NOMO-1 (cell line): ENCODE data around the gene C3orf85.

Source experiments
- DNase-seq, 2 experiments: peaks; one replicate each; lab custom pipeline; 2025; ENCODE audit not compliant: unreplicated experiment in 2 of 2; lab: John Stamatoyannopoulos, UW

The C3orf85 gene

GRCh38 chr3:109149078-109149477 lies 12.6 kb downstream of the C3orf85 start:
- DNase-seq = no peak

- no peak for DNase-seq
These were observed 15.8 kb downstream of the C3orf85 start for GRCh38 chr3:109152320-109152719.

DNA sequence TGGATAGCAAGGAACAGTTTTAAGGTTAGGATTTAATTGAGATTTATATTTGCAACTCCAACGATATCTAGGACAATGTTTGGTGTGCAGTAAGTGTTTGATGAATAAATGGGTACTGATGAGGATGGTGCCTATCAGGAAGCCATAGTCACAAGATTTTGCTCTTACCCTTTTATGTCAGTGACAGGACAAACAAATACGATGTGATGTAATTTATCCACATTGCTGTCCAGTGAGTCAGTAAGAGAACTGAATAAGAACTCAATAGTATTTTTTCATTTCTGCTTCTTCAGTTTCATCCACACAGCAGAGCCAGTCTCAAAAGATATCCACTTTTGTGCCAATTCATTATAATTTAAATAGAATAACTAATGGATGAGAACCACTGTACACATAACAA lies 18.5 kb downstream of the C3orf85 start:
- no peak for DNase-seq

DNA sequence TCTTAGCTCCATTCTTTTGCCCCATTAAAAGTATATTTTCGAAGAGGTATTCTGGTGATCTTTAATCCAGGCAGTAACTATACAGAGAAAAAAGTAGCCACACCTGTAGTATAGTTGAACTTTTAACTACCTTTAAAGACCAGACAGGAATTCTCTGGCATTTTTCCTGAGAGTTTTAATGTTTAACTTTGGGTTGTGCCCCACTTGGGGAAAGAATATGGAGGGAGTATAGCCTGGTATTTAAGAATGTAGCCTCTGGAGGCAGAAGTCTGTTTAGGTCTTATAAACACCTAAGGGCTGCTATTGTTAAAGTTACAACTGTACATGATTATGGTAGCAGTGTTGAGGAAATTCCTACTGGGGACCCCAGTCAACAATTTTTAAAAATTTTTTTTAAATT lies 19.3 kb downstream of the C3orf85 start:
- DNase-seq = no peak

DNA sequence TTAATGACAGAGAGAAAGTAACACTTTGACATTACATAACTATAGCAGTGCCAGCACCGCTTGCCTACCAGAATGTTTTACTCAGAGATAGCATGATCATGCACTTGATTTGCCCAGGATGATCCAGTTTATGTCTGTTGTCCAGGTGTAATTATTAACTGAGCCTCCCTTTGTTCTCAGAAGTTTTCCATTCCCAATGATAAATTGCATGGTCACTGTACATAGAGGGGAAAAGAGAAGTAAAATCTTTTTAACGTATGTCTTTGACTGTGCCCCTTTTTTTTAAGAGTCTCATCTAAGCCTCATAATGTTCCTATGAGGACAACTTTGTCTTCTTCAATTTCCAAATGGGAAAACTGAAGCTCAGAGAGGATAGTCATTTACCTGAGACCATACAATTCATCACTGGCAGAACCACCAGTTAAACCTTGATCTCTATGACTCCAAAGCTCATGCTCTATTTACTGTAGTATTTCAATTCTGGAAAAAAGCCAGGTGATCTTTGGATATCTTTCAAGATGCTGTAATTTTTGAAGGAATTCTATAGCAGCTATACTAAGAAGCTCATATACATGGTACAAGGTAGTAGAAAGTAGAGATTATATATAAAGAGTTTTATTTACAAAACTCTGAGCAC lies 25.1 kb downstream of the C3orf85 start:
- no peak for DNase-seq

DNA sequence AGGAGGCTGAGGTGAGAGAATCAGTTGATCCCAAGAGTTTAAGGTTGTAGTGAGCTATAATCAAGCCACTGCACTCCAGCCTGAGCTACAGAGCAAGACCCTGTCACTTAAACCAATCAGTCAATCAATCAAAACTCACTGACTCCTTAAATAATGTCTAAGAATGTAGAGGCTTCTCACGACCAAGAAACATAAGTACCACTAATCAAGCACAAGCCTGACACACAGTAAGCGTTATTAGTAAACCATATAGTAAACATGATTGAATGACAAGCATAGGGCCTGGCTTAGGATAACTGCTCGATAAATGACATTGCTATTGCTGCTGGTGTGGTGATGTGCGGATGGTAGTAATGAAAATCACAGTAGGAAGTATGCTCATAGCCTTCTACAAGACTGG lies 29.4 kb downstream of the C3orf85 start:
- no peak for DNase-seq

DNA sequence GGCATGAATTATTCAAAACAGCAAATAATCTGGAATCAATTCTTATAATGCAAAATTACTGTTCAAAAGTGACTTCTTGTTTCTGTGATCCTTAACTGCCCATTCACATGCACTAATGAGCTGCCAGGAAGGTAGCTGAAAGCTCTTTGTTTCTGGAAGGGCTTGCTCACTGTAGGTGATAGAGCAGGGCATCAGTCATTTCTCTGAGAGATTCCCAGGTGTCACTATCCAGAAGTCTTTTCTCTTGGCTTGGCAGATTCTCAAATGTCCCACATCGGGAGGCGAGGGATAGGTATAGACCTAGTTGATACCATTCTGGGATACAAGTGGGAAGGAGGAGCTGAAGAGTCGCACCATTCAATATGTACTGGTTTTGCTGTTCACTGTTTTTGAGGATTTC lies 35.0 kb downstream of the C3orf85 start:
- no peak for DNase-seq

- no peak for DNase-seq
These were observed 38.9 kb downstream of the C3orf85 start for GRCh38 chr3:109175411-109175810.

DNA sequence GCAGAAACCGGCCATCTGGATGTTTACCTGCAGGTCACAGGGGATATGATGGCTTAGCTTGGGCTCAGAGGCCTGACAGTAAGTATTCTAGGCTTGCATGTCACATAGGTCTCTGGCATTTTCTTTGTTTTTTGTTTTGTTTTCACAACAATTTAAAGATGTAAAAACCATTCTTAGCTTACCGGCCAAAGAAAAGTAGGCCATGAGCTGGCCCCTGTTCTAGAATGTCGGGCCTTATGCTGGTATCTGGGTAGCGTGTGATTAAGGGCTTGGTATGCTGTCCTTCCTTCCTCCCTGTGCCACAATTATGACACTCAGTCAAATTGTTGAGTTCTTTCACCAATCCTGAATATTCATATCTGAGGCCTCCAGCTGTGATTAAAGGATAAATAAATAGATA lies 40.2 kb downstream of the C3orf85 start:
- no peak for DNase-seq

- DNase-seq = no peak
These were observed 41.4 kb downstream of the C3orf85 start for GRCh38 chr3:109177908-109178307.

- DNase-seq = no peak
These were observed 42.2 kb downstream of the C3orf85 start for GRCh38 chr3:109178708-109179107.

GRCh38 chr3:109184726-109185125 lies 48.2 kb downstream of the C3orf85 start:
- DNase-seq = no peak

DNA sequence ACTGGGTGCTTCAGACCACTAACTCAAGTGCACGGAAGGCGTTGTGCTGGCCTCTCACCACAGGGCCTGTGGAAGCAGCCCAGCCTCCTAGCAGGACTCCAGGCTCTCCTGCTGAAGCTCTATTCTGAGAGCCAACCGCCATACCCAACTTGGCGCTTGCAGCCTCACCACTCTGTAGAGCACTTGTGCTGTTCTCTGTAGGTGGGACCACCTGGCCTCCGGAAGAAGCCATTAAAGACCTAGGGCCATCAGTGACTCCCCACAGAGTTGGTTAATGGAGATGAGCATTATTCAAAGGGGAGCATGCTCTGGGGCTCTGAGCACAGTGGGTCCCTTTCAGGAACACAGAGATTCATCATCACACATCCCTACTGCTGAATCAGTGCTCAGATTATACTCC lies 50.9 kb downstream of the C3orf85 start:
- DNase-seq = no peak

GRCh38 chr3:109188741-109189140 lies 52.2 kb downstream of the C3orf85 start:
- no peak for DNase-seq

DNA sequence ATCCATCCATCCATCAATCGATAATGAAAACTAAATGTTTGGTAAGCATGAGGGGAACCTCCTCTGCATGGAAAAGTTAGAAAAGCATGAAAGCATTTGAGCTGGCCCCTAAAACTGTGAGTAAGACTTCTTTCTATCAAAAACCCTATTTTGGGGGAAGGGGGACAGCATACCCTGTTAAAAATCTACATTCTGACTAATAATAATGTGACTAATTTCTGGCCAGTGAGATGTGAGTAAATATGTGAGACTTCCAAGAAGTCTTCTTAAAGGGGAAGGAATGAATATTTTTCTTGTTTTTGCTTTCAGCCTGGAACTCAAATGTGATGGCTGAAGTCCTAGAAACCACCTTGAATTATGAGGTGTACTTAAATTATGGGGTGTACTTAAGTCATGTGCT lies 54.9 kb downstream of the C3orf85 start:
- no peak for DNase-seq

DNA sequence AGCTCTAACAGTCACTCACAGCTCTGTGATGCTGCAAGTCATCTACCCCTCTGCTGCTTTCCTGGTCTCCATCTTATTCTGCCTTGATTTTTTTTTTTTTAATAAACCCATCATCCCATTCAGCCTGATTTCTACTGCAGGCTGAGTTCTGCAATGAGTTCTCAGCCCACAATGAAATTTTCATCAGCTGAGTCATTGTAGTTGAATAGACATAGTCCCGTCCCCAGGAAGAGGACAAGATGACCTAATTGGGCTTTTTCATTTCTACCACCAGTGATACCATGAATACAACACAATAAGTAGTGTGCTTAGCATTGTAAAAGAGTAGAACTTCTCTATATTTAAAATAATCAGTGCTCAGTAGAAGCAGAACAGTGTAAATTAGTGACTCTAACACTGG lies 59.3 kb downstream of the C3orf85 start:
- DNase-seq = no peak
